Calu3 (cell line): Measurements from ENCODE around the gene IFITM1. TPM values are rescaled to one million over a fixed set of nuclear protein-coding genes. Genes with fewer than 3 reads are reported as not detected.
"Not testable (repeated sequence)": the region's sequence is repeated elsewhere in the genome, so short reads cannot be mapped to it uniquely, and the experiment has no call there.

Source experiments
- BruUV-seq: library from RNA; stranded (reverse); fragments of 400-500 nt; replicated peaks from 2 replicates; lab custom pipeline; 2021; lab: Mats Ljungman, UMichigan
- CTCF ChIA-PET: fragments of 300-600 bp; sonication (Branson Sonifier 250); formaldehyde crosslinking; loops from one replicate; lab custom pipeline; 2022; ENCODE audit warnings: antibody characterized with exemption; lab: Charles Lee
- DNase-seq: peaks from one replicate; pipeline ENCODE4 v3.0.0; 2022
- H3K27ac Mint-ChIP-seq: one replicate; pipeline ENCODE4 v1.8.0; 2022; ENCODE audit warnings: mixed read lengths; ENCODE audit not compliant: unreplicated experiment
- H3K27me3 Mint-ChIP-seq: one replicate; pipeline ENCODE4 v1.8.0; 2022; ENCODE audit warnings: mixed read lengths; ENCODE audit not compliant: unreplicated experiment
- H3K36me3 Mint-ChIP-seq: one replicate; pipeline ENCODE4 v1.8.0; 2022; ENCODE audit warnings: mild to moderate bottlenecking, moderate library complexity, mixed read lengths; ENCODE audit not compliant: insufficient read depth, unreplicated experiment
- H3K4me1 Mint-ChIP-seq: one replicate; pipeline ENCODE4 v1.8.0; 2022; ENCODE audit warnings: mild to moderate bottlenecking, low read depth, mixed read lengths; ENCODE audit not compliant: unreplicated experiment
- H3K4me3 Mint-ChIP-seq: one replicate; pipeline ENCODE4 v1.8.0; 2022; ENCODE audit warnings: mild to moderate bottlenecking, low read depth, moderate library complexity, mixed read lengths; ENCODE audit not compliant: unreplicated experiment
- H3K9me3 Mint-ChIP-seq: one replicate; pipeline ENCODE4 v1.8.0; 2022; ENCODE audit warnings: low read depth, mixed read lengths; ENCODE audit not compliant: unreplicated experiment
- intact Hi-C: fragments of 100-400 bp; cut with micrococcal nuclease; formaldehyde crosslinking; loops from one replicate; pipeline ENCODE4 v1.10.0; 2022; ENCODE audit not compliant: unreplicated experiment
- total RNA-seq: library from RNA; stranded (reverse); gene quantifications from 2 replicates; pipeline ENCODE4 v1.2.3, GENCODE V29; 2022
- TF ChIP-seq, protein P1 (sequence below): fragments of 200-600 bp; IDR thresholded peaks from one replicate; pipeline ENCODE4 v1.8.0; 2022; ENCODE audit warnings: antibody characterized with exemption; ENCODE audit not compliant: unreplicated experiment

The IFITM1 gene
- total RNA-seq, 1 experiment from 2014 or later, result 45.6 TPM

DNA sequence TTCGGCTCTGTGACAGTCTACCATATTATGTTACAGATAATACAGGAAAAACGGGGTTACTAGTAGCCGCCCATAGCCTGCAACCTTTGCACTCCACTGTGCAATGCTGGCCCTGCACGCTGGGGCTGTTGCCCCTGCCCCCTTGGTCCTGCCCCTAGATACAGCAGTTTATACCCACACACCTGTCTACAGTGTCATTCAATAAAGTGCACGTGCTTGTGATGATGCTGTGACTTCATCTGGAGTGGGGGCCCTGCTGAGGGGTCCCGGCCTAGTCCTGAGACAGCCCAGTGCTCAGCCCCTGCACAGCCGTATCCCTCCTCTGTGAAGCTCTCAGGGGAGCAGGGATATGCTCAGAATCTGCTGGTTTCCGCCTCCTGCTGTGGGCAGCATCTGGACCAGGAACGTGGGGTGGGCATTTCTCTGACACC is 1.2 kb downstream of the IFITM1 start:
- no peak overlapping the region for H3K27ac Mint-ChIP-seq
- no peak for DNase-seq
- BruUV-seq, result no TSS peak
- CTCF ChIA-PET, result no interaction called here
- peaks cover 55% of the 10 kb centered on the region for H3K27me3 Mint-ChIP-seq
- TF ChIP-seq, protein P1, sequence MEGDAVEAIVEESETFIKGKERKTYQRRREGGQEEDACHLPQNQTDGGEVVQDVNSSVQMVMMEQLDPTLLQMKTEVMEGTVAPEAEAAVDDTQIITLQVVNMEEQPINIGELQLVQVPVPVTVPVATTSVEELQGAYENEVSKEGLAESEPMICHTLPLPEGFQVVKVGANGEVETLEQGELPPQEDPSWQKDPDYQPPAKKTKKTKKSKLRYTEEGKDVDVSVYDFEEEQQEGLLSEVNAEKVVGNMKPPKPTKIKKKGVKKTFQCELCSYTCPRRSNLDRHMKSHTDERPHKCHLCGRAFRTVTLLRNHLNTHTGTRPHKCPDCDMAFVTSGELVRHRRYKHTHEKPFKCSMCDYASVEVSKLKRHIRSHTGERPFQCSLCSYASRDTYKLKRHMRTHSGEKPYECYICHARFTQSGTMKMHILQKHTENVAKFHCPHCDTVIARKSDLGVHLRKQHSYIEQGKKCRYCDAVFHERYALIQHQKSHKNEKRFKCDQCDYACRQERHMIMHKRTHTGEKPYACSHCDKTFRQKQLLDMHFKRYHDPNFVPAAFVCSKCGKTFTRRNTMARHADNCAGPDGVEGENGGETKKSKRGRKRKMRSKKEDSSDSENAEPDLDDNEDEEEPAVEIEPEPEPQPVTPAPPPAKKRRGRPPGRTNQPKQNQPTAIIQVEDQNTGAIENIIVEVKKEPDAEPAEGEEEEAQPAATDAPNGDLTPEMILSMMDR, result no peak
- intact Hi-C loops, result no loop called here
- H3K4me3 Mint-ChIP-seq, result no peak overlapping the region
- peaks cover 6% of the 10 kb centered on the region for H3K36me3 Mint-ChIP-seq
- H3K9me3 Mint-ChIP-seq, result no peaks in the 10 kb centered on the region
- peaks cover 18% of the 10 kb centered on the region for H3K4me1 Mint-ChIP-seq

DNA sequence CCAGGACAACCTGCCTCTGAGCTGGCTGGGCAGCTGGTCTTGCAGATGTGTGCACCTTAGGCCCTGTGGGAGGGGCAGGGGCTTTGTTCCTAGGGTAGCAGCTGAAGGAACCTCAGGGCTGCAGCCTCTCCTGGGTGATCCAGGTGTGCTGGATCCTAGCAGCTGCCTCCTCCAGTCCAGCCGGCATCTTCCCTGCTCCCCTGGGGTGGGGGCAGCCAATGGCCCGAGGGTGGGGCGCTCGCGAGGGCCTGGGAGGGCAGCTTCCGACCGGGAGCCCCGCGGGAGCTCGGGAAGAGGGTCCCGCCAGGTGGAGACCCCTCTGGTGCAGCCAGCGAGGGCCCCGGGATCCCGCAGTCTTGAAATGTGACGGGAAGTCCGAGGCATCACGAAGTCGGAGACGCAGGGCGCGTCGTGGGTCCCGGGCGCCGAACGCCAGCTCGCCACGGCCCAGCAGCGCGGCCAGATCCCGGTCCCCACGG is 1.7 kb downstream of the IFITM1 start:
- no TSS peak for BruUV-seq
- intact Hi-C loops, result no loop called here
- Mint-ChIP-seq H3K27me3 (peaks cover 53% of the 10 kb centered on the region), H3K36me3 (peaks cover 10% of the 10 kb centered on the region), H3K27ac (no peak overlapping the region), H3K4me3 (no peak overlapping the region), H3K4me1 (peaks cover 23% of the 10 kb centered on the region), H3K9me3 (no peaks in the 10 kb centered on the region)
- TF ChIP-seq, protein P1, result no peak
- CTCF ChIA-PET, result no interaction called here
- DNase-seq, result no peak

DNA sequence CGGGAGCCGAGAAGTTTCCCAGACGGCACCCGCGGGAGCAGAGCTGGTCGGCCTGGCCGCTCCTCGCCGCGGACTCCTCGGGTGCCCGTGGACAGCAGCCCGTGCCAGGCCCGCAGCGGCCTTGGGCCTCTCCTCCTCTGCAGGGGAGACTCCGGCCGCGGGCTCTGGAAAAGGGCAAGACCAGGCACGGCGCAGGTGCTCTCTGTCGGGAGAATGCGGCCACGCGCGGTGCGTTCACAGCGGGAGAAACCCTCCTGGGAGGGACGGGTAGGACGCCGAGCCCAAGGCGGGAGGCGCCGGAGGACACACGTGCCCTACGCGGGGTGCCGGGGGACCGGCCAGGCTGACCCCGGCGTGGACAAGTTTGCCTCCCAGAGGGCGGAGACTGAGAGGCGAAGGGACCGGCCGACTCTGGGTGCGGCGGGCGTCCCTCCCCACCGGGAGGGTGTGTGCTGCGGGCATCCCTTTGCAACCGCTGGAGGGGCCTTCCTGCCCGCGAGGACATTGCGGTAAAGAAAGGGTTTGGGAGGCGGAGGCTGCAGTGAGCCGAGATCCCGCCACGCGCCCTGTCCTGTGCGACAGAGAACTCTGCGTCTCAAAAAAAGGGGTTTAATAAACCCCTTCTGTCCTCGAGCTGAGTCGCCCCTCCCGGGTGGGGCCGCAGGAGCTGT is 2.3 kb downstream of the IFITM1 start:
- no peak for DNase-seq
- intact Hi-C loops, result no loop called here
- no peak overlapping the region for H3K27ac Mint-ChIP-seq
- no peak overlapping the region for H3K4me3 Mint-ChIP-seq
- H3K4me1 Mint-ChIP-seq, result peaks cover 26% of the 10 kb centered on the region
- H3K36me3 Mint-ChIP-seq, result peaks cover 13% of the 10 kb centered on the region
- CTCF ChIA-PET, result interaction anchor here (0.7 kb wide), 1 partner anchor 11 kb away, joined by 3 read pairs; no protein-coding TSS in a partner anchor
- H3K27me3 Mint-ChIP-seq, result peaks cover 53% of the 10 kb centered on the region
- TF ChIP-seq, protein P1, result no peak
- no TSS peak for BruUV-seq
- no peaks in the 10 kb centered on the region for H3K9me3 Mint-ChIP-seq

- TF ChIP-seq, protein P1, result no peak
Observed at GRCh38 chr11:316891-317301, 3.1 kb downstream of the IFITM1 start.

DNA sequence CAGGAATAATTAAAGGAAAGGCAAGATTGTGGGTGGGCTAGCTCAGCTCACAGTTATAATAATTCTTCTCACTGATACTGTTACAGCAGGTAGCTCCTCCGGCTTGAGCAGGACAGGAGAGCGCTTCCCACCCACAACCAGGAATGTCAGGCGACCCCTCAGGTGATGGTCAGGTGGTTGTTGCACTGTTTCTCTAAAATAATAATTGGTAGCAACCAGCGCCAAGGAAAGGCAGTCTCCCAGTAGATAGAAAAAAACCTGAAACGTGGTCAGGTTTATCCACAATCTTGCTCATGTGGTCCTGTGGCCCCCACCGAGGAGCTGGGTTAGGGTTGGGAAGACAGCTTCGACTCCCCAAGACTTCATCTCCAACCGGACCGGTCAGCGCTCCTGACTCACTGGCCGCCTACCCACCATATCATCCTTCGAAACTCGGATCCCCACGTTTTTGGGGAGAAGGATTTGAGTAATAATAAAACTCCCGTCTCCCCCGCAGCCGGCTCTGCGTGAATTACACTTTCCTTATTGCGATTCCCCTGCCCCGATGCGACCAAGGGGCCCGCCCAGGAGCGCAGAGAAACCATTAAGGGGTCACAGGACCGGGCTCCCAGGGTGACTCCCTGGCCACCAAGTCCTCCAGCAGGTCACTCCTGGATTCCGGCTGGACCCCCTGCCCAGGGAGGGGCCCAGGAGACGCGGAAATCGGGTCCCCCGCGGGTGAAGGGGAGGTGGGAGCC is 4.0 kb downstream of the IFITM1 start:
- BruUV-seq, CTCF ChIA-PET, H3K27ac Mint-ChIP-seq, H3K4me3 Mint-ChIP-seq, H3K9me3 Mint-ChIP-seq, intact Hi-C loops, DNase-seq: not testable (repeated sequence)
- H3K4me1 Mint-ChIP-seq, result peaks cover 26% of the 10 kb centered on the region
- H3K36me3 Mint-ChIP-seq, result peaks cover 13% of the 10 kb centered on the region
- H3K27me3 Mint-ChIP-seq, result peaks cover 41% of the 10 kb centered on the region

More at GRCh38 chr11:316891-317301, 3.1 kb downstream of the IFITM1 start:
- no peak for DNase-seq
- Mint-ChIP-seq H3K27me3 (peaks cover 50% of the 10 kb centered on the region), H3K4me1 (peaks cover 26% of the 10 kb centered on the region), H3K4me3 (no peak overlapping the region), H3K36me3 (peaks cover 13% of the 10 kb centered on the region), H3K9me3 (no peaks in the 10 kb centered on the region), H3K27ac (no peak overlapping the region)
- CTCF ChIA-PET, result interaction anchor here (0.7 kb wide), 1 partner anchor 11 kb away, joined by 3 read pairs; no protein-coding TSS in a partner anchor
- intact Hi-C loops, result no loop called here
- no TSS peak for BruUV-seq

- CTCF ChIA-PET, BruUV-seq, H3K4me3 Mint-ChIP-seq, H3K27ac Mint-ChIP-seq, DNase-seq, H3K9me3 Mint-ChIP-seq, intact Hi-C loops: not testable (repeated sequence)
- Mint-ChIP-seq H3K27me3 (peaks cover 33% of the 10 kb centered on the region), H3K36me3 (peaks cover 13% of the 10 kb centered on the region), H3K4me1 (peaks cover 26% of the 10 kb centered on the region)
Observed at GRCh38 chr11:318405-319120, 4.7 kb downstream of the IFITM1 start.
